ENCODE data around the gene CHD5. TPM values are rescaled to one million over a fixed set of nuclear protein-coding genes. Genes with fewer than 3 reads are reported as not detected.

CHD5 gene
- total RNA-seq, 1 experiment from 2014 or later, result 1.6 TPM

DNA sequence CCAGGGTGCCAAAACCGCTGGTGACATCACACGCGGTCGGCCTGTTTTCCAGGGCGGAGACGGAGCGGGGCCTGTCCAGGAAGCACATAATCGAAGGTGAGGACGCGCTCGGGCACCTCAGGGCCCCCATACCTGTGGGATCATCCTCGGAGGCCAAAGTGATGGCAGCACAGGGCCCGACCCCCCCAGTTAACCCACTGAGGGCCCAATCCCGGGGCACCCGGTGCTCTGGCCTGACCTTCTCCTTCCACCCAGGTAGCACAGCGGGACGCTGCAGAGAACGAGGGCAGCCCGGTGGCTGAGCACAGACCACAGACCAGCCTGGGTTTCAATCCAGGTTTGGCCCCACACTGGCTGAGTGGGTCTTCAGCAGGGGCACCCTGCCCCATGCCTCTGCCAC is 91.2 kb downstream of the CHD5 start:
- Histone ChIP-seq H3K4me2 (ENCODE audit: insufficient read depth, insufficient read length, low read length) (no peak overlapping the region), H2BK20ac (ENCODE audit: low read depth, low read length, poor library complexity, severe bottlenecking) (no peak overlapping the region), H3K9me3 (ENCODE audit: control insufficient read depth, low read depth, low read length) (no peaks in the 10 kb centered on the region), H3K23me2 (ENCODE audit: insufficient read length, low read depth, low read length, poor library complexity, severe bottlenecking) (no peaks in the 10 kb centered on the region), H2BK15ac (ENCODE audit: low read depth, low read length) (no peak overlapping the region), H2BK120ac (ENCODE audit: low read depth, low read length, poor library complexity, severe bottlenecking) (no peak overlapping the region), H3K27me3 (ENCODE audit: insufficient read depth, low read length) (no peaks in the 10 kb centered on the region; the same call in 1 of the 2 replicates), H3K56ac (ENCODE audit: insufficient read length, low read depth, low read length) (no peak overlapping the region), H4K8ac (replicated peaks; ENCODE audit: insufficient read length, low read depth, low read length) (no peak overlapping the region), H3K9ac (ENCODE audit: extremely low read depth, insufficient read length, low read length) (no peak overlapping the region), H4K20me1 (ENCODE audit: control insufficient read depth, insufficient read depth, insufficient read length) (no peaks in the 10 kb centered on the region), H3K23ac (ENCODE audit: insufficient read length, low read depth, low read length) (no peak overlapping the region), H2AFZ (ENCODE audit: low read length) (no peak overlapping the region), H3K27ac (ENCODE audit: insufficient read length, low read depth, low read length) (no peak overlapping the region), H2AK5ac (ENCODE audit: insufficient read length, low read length) (no peak overlapping the region), H3K79me2 (ENCODE audit: insufficient read depth, low read length) (no peaks in the 10 kb centered on the region), H3T11ph (ENCODE audit: low read length) (no peak overlapping the region), H3K4ac (ENCODE audit: low read depth, low read length) (no peak overlapping the region), H4K5ac (ENCODE audit: insufficient read length, low read depth, low read length) (no peak overlapping the region), H2BK5ac (ENCODE audit: insufficient read length, low read length) (no peak overlapping the region), H2BK12ac (ENCODE audit: insufficient read length, low read depth, low read length) (no peak overlapping the region), H3K79me1 (ENCODE audit: insufficient read depth, low read depth, low read length, poor library complexity, severe bottlenecking) (no peaks in the 10 kb centered on the region), H3K14ac (ENCODE audit: insufficient read depth, low read length) (no peak overlapping the region), H3K4me1 (ENCODE audit: insufficient read depth, low read length) (no peaks in the 10 kb centered on the region), H4K91ac (ENCODE audit: insufficient read length, low read depth, low read length) (no peak overlapping the region), H3K18ac (ENCODE audit: insufficient read length, low read depth, low read length) (no peak overlapping the region)
- Mint-ChIP-seq H3K4me1 (peaks cover 3% of the 10 kb centered on the region in 2 experiments; a peak in 3 of 4 replicates), H3K27ac (peak overlapping the region in 1 of 3 experiments; percentile 57; a peak in 2 of 7 replicates), H3K9me3 (no peaks in the 10 kb centered on the region), H3K36me3 (ENCODE audit: insufficient read depth in 1 of 3, low read depth in 3 of 3) (no peaks in the 10 kb centered on the region), H3K4me3 (no peak overlapping the region), H3K27me3 (ENCODE audit: low read depth) (no peaks in the 10 kb centered on the region)
- DNase-seq, result no peak
- TF ChIP-seq CTCF (conservative IDR thresholded peaks at IDR 0.05), result no peak
- WGBS (ENCODE audit: extremely low coverage, insufficient read length, low lambda C conversion rate), result no CpG with 5 or more reads among the region's 19 CpGs
